Right forelimb (tissue), 1 donor: ENCODE data around the gene SFXN3.

Source experiments
- DNase-seq: peaks from one replicate; pipeline ENCODE4 v3.0.0-alpha.2; 2018

The SFXN3 gene

DNA sequence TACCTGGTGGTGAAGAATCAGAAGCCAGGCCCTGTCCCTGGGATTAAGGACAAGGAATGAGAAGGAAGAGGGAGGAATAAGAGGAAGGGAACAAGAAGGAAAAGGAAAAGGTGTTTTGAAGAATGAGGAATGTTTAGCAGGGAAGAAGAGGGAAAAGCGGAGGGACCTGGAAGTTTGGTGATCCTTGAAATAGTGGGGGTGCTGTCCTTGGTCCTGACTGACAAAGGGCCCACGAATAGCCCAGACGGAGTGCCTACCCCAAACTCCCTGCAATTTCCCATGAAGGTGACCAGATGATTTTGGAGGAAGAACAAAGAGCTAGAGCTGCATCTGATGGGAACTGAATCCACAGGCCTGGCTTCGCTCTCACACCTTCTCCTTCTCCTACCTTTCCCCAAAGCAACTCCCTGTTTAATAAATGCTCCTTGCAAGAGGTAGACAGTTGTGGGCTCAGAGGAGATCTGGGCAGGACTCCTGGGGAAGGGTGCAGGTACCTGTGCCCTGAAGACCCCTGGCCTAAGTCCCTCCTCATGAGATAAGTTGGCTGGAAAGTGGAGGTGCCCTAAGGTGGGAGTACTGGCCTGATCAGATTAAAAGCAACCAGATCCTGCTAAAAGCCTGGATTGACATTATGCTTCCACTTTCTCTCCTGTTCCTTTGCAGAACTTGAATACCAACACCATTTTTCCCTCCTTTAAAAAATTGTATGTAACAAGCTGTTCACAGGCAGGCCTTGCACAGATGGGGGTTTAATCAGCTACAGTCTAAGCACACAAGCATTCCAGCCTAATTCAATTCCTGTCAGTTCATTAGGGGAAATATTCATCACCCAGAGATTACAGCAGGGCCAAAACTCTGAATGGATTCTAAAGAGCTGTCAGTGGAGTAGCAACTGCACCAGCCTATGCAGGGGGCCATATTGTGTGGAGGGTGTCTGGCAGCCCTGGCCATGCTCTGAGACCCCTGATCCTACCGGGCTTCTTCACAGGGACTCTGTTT, 50.2 kb downstream of the SFXN3 start:
- DNase-seq = no peak

DNA sequence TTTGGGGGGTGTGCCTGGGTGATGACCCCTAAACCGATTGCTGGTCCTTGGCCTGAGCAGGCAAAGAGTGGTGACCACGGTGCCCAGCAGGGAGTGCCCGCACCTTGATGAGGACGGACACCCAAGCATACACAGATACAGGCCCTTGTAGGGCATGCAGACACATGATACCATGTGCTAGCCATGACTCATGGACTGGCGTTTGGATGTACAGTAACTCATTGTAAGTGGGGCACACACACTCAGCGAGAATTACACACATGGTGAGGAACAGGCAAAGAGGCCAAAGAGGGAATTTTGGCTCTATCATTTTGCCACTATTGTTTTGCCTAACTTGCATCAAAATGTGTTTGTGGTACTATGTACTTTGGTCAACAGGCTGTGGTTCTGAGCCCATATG, 54.8 kb downstream of the SFXN3 start:
- no peak for DNase-seq

DNA sequence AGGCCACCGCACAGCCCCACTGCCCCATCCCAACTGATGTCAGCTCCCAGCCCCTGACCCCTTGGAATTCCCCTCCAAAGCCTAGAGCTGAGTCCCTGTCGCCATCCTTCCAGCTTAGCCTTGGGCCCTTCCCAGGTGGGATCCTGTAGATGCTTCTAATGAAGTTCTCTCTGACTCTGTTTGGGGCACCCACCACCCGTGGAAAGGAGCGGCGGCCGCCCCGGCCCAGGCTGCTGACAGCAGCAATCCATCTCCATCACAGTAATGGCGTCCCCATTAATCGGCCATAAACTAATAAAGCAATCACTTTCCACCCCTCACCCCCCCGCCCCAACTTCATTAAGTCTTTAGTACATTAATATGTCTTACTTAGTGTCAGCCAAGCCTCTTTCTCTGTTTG, 56.3 kb downstream of the SFXN3 start:
- DNase-seq = no peak

DNA sequence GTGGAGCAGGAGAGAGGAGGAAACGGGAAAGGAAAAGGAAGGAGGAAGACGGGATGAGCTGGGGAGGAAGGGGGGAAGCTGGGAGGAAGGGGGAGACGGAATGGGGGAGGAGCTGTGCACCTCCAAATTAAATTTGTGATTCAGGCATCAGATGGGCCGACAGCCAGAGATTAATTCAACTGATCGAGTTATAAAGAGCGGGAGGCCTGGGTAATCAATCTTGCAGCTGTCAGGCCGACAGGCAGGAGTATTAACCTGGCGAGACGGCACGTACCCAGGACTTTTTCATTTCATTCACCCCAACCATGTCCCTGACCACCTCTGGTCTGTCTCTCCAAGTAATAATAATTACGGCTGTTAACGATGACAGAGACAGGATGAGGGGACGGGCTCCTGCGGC, 56.9 kb downstream of the SFXN3 start:
- no peak for DNase-seq

DNA sequence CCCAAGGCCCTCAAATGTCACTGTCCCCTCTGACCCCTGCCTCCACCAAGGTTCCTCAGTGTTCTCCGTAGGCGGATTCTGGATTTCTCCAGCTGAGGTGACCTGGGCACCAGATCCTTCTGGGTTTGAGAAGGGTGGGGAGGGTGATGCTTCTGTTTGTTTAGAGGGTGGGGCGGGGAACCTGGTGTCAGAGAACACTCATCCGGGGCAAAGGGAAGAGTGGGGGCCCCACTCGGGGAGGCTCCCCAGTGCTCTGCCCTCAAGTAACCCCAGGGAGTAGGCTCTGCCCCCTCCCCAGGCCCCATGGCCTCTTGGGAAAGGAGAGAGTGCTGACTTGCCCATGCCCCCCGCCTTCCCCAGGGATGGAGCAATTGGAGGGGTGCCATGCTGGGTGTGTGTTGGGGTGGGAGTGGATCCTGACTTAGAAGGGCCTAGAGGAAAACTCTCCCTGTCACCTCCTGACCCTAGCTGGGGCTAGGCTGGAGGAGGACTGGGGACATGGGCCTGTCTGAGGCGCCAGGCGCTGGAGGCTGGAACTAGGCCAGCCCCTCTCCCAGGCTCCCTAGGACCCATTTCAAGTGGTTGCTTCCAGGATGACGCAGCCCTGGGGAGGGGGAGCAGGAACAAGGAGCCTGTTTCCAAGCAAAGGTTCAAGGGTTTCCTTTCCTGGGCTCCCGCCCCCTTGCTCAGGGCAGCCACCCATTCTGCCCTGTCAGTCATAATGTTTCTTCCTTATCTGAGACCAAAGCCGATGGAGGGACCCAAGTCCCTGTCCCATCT, 58.7 kb downstream of the SFXN3 start:
- DNase-seq = no peak

DNA sequence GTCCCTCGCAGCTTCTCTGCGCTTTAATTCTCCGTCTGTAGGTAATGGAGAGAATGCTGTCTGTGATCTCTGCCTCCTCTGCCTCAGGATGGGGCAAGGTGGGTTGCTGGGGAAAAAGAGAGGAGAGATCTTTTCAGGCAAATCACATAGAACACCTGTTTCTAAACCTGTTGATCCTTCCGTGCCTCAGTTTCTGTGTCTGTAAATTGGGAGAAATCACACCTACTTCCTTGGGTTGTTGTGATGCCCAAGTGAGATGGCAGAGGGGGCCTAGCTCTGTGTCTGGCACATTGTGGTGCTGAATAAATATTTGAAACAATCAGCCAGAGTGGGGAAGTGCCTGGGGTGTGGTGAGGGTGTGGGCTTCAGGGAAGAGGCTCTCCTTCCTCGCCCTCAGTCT, 59.6 kb downstream of the SFXN3 start:
- DNase-seq = no peak
